Effector CD8-positive, alpha-beta T cell (primary cell): ENCODE data around the gene ZC3H8.

Experiments
- DNase-seq: peaks from one replicate; lab custom pipeline; 2025; lab: John Stamatoyannopoulos, UW

The ZC3H8 gene

DNA sequence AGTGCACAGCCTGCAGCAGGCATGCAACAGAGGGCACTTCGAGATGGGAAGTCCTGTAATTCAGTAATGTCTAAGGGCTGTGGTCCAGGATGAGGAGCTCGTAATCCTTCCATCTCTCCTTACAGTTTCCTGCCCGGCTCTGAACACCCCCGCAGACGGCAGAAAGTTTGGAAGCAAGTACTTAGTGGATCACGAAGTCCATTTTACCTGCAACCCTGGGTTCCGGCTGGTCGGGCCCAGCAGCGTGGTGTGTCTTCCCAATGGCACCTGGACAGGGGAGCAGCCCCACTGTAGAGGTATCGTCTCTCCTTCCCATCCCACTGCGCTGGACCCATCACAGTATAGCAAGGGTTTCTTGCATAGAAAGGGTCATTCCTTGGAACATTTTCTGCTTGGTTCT, 90.0 kb downstream of the ZC3H8 start:
- DNase-seq: no peak

DNA sequence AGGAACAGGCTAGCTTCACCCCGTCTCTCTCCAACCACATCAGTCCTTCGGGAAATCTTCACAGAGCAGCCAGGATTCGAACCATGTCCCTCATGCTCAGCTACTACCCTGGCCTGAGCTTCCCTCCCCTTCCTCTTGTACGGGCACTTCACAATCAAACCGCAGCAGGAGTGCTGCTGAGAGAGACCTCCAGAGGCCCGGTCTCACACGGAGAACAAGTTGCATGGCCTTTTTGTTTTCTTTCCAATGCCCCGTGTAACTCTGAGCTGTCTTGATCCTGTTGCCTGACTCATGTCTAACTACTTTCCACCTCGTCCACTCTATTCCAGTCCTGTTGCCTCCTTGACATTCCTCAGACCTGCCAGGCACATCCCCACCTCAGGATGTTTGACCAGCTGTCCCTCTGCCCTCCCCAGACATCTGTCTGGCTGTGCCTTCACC, 91.3 kb downstream of the ZC3H8 start:
- no peak for DNase-seq

DNA sequence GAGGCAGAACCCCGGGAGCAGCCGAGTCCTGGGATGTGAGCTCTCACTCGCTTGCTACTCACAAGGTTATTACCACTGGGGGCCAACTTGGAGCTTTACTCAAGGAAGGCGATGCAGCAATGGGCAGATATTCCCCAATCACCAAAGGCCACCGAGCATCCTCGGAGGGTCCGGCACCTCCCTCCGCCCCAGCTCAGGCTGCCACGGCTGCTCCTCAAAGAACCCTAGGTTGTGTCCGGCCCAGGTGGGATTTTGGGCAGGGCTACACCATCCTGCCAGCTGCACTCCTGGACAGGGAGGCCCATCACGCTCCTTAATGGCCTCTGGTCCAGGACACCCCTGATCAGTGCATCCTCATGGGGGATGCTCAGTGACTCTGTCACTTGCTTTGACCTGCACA, 91.9 kb downstream of the ZC3H8 start:
- no peak for DNase-seq

DNA sequence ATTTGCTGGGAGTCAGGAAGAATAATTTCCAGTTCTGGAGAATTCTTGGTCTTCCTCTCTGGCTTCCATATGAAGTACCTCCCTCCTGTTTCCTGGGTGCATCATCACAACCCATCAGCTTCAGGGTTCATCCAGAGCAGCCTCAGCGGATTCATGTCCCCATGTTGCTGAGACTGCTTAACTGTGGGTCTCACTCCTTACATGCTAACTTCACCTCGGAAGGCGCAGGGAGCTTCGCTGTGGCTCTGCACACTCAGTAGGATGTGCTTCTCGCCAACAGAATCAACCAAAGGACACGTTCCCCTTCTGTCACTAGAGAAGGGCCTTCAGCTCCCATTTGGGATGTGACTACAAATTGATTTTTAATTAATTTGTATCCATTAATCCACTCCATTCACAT, 92.5 kb downstream of the ZC3H8 start:
- no peak for DNase-seq
